Suppressor macrophage treated with lipopolysaccharide for 4 hours (primary cell): ENCODE results near the gene CNN2.

Experiments used
- DNase-seq: peaks from one replicate; pipeline ENCODE4 v3.0.0-alpha.2; 2020

Gene CNN2

GRCh38 chr19:1032264-1032867 is 6.0 kb downstream of the CNN2 start:
- no peak for DNase-seq

- DNase-seq = no peak
Measured at GRCh38 chr19:1035998-1036621, 9.7 kb downstream of the CNN2 start.

- no peak for DNase-seq
Measured at GRCh38 chr19:1037621-1038064, 11.2 kb downstream of the CNN2 start.

GRCh38 chr19:1038978-1039645 is 12.7 kb downstream of the CNN2 start:
- no peak for DNase-seq

GRCh38 chr19:1039646-1040475 is 13.5 kb downstream of the CNN2 start, which contains the start of gene ABCA7:
ABCA7 (plus strand) TSS chr19:1040107; CDS start chr19:1041362, 1,255 bp downstream.
- peak; percentile 98 for DNase-seq

- DNase-seq = peak; percentile 91
Measured at GRCh38 chr19:1040476-1041271, 14.3 kb downstream of the CNN2 start.

GRCh38 chr19:1041272-1041834 is 14.9 kb downstream of the CNN2 start:
- no peak for DNase-seq

GRCh38 chr19:1041835-1042685 is 15.7 kb downstream of the CNN2 start:
- DNase-seq = no peak

GRCh38 chr19:1042689-1043511 is 16.5 kb downstream of the CNN2 start:
- DNase-seq = no peak

GRCh38 chr19:1045247-1045603 is 18.8 kb downstream of the CNN2 start:
- peak; percentile 46 for DNase-seq

GRCh38 chr19:1046117-1046626 is 19.8 kb downstream of the CNN2 start:
- no peak for DNase-seq

- DNase-seq = no peak
Measured at GRCh38 chr19:1046836-1047695, 20.7 kb downstream of the CNN2 start.

- DNase-seq = no peak
Measured at GRCh38 chr19:1047696-1048147, 21.3 kb downstream of the CNN2 start.

- DNase-seq = no peak
Measured at GRCh38 chr19:1049106-1049505, 22.7 kb downstream of the CNN2 start.

GRCh38 chr19:1049800-1050199 is 23.4 kb downstream of the CNN2 start:
- no peak for DNase-seq

- DNase-seq = no peak
Measured at GRCh38 chr19:1050989-1051788, 24.8 kb downstream of the CNN2 start.

GRCh38 chr19:1051791-1052190 is 25.4 kb downstream of the CNN2 start:
- no peak for DNase-seq
